HG03196 (cell line): ENCODE results near the gene ZMAT2.
"Not testable (repeated sequence)": the region's sequence is repeated elsewhere in the genome, so short reads cannot be mapped to it uniquely, and the experiment has no call there.

Source experiments
- ATAC-seq: cut with Tn5 transposase; IDR thresholded peaks from one replicate; pipeline ENCODE4 v1.9.1; 2021; ENCODE audit not compliant: unreplicated experiment

The ZMAT2 gene

GRCh38 chr5:140700177-140701144, at the start of gene ZMAT2:
Gene ZMAT2 (plus strand): TSS chr5:140700447. CDS start chr5:140700461, 14 bp downstream.
- peak; percentile 90 for ATAC-seq

- ATAC-seq = no peak
Measured at GRCh38 chr5:140658870-140659269, 41.4 kb upstream of the ZMAT2 start.

GRCh38 chr5:140660371-140660770, 39.9 kb upstream of the ZMAT2 start:
- ATAC-seq = not testable (repeated sequence)

- ATAC-seq = no peak
Measured at GRCh38 chr5:140664030-140664358, 36.3 kb upstream of the ZMAT2 start.

- peak; percentile 97 for ATAC-seq
Measured at GRCh38 chr5:140664359-140665119, 35.7 kb upstream of the ZMAT2 start, which contains the start of gene WDR55. Gene WDR55 (plus strand): TSS chr5:140664904. CDS start chr5:140664913, 9 bp downstream.

- ATAC-seq = not testable (repeated sequence)
Measured at GRCh38 chr5:140671035-140671434, 29.2 kb upstream of the ZMAT2 start.

GRCh38 chr5:140671472-140672125, 28.6 kb upstream of the ZMAT2 start:
- no peak for ATAC-seq

- no peak for ATAC-seq
Measured at GRCh38 chr5:140672455-140673186, 27.6 kb upstream of the ZMAT2 start.

- ATAC-seq = no peak
Measured at GRCh38 chr5:140673187-140673976, 26.9 kb upstream of the ZMAT2 start, which contains the start of gene DND1. Gene DND1 (minus strand): TSS chr5:140673576. CDS start chr5:140673542, 34 bp downstream.

GRCh38 chr5:140674211-140674610, 26.0 kb upstream of the ZMAT2 start:
- no peak for ATAC-seq

GRCh38 chr5:140674629-140675028, 25.6 kb upstream of the ZMAT2 start:
- no peak for ATAC-seq

- ATAC-seq = no peak
Measured at GRCh38 chr5:140677947-140678346, 22.3 kb upstream of the ZMAT2 start.

GRCh38 chr5:140678993-140679392, 21.3 kb upstream of the ZMAT2 start:
- no peak for ATAC-seq

- no peak for ATAC-seq
Measured at GRCh38 chr5:140690376-140690932, 9.8 kb upstream of the ZMAT2 start.

GRCh38 chr5:140690941-140691924, 9.0 kb upstream of the ZMAT2 start, which contains the start of the genes HARS1 and HARS2:
Gene HARS1 (minus strand): TSS chr5:140691370. CDS start chr5:140691304, 66 bp downstream.
Gene HARS2 (plus strand): TSS chr5:140691455. CDS start chr5:140691649, 194 bp downstream.
- ATAC-seq = peak; percentile 99

GRCh38 chr5:140694276-140694675, 6.0 kb upstream of the ZMAT2 start:
- ATAC-seq = no peak

GRCh38 chr5:140696891-140697492, 3.3 kb upstream of the ZMAT2 start:
- no peak for ATAC-seq

- ATAC-seq = no peak
Measured at GRCh38 chr5:140707812-140708211, 7.6 kb downstream of the ZMAT2 start.
